K562 (cell line): ENCODE results near the gene B4GALNT2. TPM values are rescaled to one million over a fixed set of nuclear protein-coding genes. Genes with fewer than 3 reads are reported as not detected.

Source experiments
- ARHGAP35 ChIP-seq: fragments of 450-650 bp; IDR thresholded peaks from 2 replicates; pipeline ENCODE4 v1.6.1; 2018; ENCODE audit not compliant: partially characterized antibody
- CHD4 ChIP-seq: fragments of 200-600 bp; sonication (generic); IDR thresholded peaks from 3 replicates; pipeline ENCODE4 v1.6.1; 2012; ENCODE audit warnings: low read depth, mild to moderate bottlenecking, mixed read lengths, low read length, inconsistent platforms; ENCODE audit not compliant: insufficient read depth, insufficient replicate concordance, poor library complexity, severe bottlenecking
- FOSL1 ChIP-seq: fragments of 200-800 bp; sonication (Bioruptor generic); conservative IDR thresholded peaks from 2 replicates; pipeline ENCODE4 v1.6.1; 2016; ENCODE audit warnings: missing genetic modification characterization, missing compliant biosample characterization
- JUN ChIP-seq, 2 experiments: sonication (generic) in 1 of 2; formaldehyde crosslinking in 1 of 2; IDR thresholded peaks; 2 replicates each; pipeline versions ENCODE4 v1.6.1 to v1.8.0; 2012 to 2022; ENCODE audit warnings: borderline replicate concordance in 2 of 2, mild to moderate bottlenecking in 2 of 2, improper control_type of control experiment in 1 of 2, low read depth in 1 of 2, low read length in 1 of 2, missing genetic modification reagents in 1 of 2
- KHSRP ChIP-seq: fragments of 450-650 bp; IDR thresholded peaks from 2 replicates; pipeline ENCODE4 v1.6.1; 2017
- MEF2A ChIP-seq: IDR thresholded peaks from 2 replicates; pipeline ENCODE4 v1.6.1; 2011; ENCODE audit warnings: low read depth, mild to moderate bottlenecking, low read length, moderate library complexity; ENCODE audit not compliant: control insufficient read depth
- OTX1 ChIP-seq: fragments of 450-650 bp; formaldehyde crosslinking; IDR thresholded peaks from 2 replicates; pipeline ENCODE4 v1.4.0; 2022; ENCODE audit warnings: mild to moderate bottlenecking
- PHB2 ChIP-seq: fragments of 450-650 bp; IDR thresholded peaks from 2 replicates; pipeline ENCODE4 v1.6.1; 2017; ENCODE audit warnings: low read depth
- PHTF2 ChIP-seq: fragments of 250-450 bp; sonication (Bioruptor Pico); IDR thresholded peaks from 2 replicates; pipeline ENCODE4 v1.5.0; 2021; ENCODE audit warnings: mild to moderate bottlenecking
- PTTG1 ChIP-seq: fragments of 450-650 bp; IDR thresholded peaks from 2 replicates; pipeline ENCODE4 v1.6.1; 2016; ENCODE audit warnings: low read depth, mild to moderate bottlenecking, missing genetic modification characterization, missing compliant biosample characterization
- STAG1 ChIP-seq: sonication (generic); formaldehyde crosslinking; IDR thresholded peaks from 2 replicates; pipeline ENCODE4 v1.5.0; 2020; ENCODE audit warnings: missing genetic modification reagents, borderline replicate concordance
- ZBTB7A ChIP-seq: IDR thresholded peaks from 2 replicates; pipeline ENCODE4 v1.6.1; 2011; ENCODE audit warnings: low read depth, mild to moderate bottlenecking, low read length, moderate library complexity, borderline replicate concordance; ENCODE audit not compliant: control insufficient read depth
- ZNF140 ChIP-seq: fragments of 250-450 bp; sonication (Bioruptor Pico); IDR thresholded peaks from 2 replicates; pipeline ENCODE4 v1.8.0; 2021; ENCODE audit warnings: moderate library complexity, mild to moderate bottlenecking, inconsistent platforms
- ZNF639 ChIP-seq, 2 experiments: fragments of 200-800 bp in 1 of 2; sonication (Bioruptor generic) in 1 of 2; sonication (generic) in 1 of 2; formaldehyde crosslinking in 1 of 2; IDR thresholded peaks in 1 of 2; conservative IDR thresholded peaks in 1 of 2; 2 replicates each; pipeline versions ENCODE4 v1.5.0 to v1.6.1; 2016 to 2020; ENCODE audit warnings: missing compliant biosample characterization in 1 of 2, missing genetic modification characterization in 1 of 2, missing genetic modification reagents in 1 of 2
- polyA plus RNA-seq, 8 experiments: library from polyadenylated mRNA; depleted of rRNA in 4 of 8; stranded (reverse) in 5 of 8; unstranded in 3 of 8; fragments of >200 nt; fragmentation: Nextera tagmentation in 2 of 8; fragmentation: Illumina TruSeq in 1 of 8; extraction: Ambion mirVana in 2 of 8; extraction: Trizol in 1 of 8; gene quantifications; 2 replicates each; pipeline versions ENCODE4 v1.2.1 to v1.2.3, GENCODE V29; 2011 to 2014; ENCODE audit warnings: inconsistent platforms in 1 of 8, missing spikeins in 1 of 8
- total RNA-seq, 7 experiments: library from RNA; depleted of rRNA in 6 of 7; stranded (reverse); fragments of >200 nt in 6 of 7; fragmentation: Illumina TruSeq in 2 of 7; extraction: Trizol in 2 of 7; gene quantifications; 2 replicates each; pipeline versions ENCODE4 v1.2.1 to v1.2.3, GENCODE V29; 2011 to 2021; ENCODE audit warnings: low replicate concordance in 1 of 7
- TF ChIP-seq, protein P1 (sequence below): fragments of 450-650 bp; IDR thresholded peaks from 2 replicates; pipeline ENCODE4 v1.6.1; 2016; ENCODE audit warnings: low read depth, mild to moderate bottlenecking, moderate library complexity
- TF ChIP-seq, protein P2 (sequence below): fragments of 450-650 bp; IDR thresholded peaks from 2 replicates; pipeline ENCODE4 v1.6.1; 2018; ENCODE audit warnings: mild to moderate bottlenecking, low read depth; ENCODE audit not compliant: partially characterized antibody
- TF ChIP-seq, protein P3 (sequence below), 3 experiments: IDR thresholded peaks in 2 of 3; conservative IDR thresholded peaks in 1 of 3; 2 replicates each; pipeline ENCODE4 v1.5.1; 2011 to 2012; ENCODE audit warnings: low read length in 3 of 3, mild to moderate bottlenecking in 3 of 3, control low read depth in 2 of 3, improper control_type of control experiment in 1 of 3, inconsistent platforms in 1 of 3, low read depth in 1 of 3, mixed read lengths in 1 of 3, moderate library complexity in 1 of 3; ENCODE audit not compliant: insufficient read depth in 2 of 3
- TF ChIP-seq, protein P4 (sequence below): sonication (generic); formaldehyde crosslinking; IDR thresholded peaks from 2 replicates; pipeline ENCODE4 v1.8.0; 2023; ENCODE audit warnings: mild to moderate bottlenecking, missing genetic modification reagents

B4GALNT2 gene
- total and polyA plus RNA-seq, 9 of the 15 experiments (the other 6 are each of a cell fraction or from before 2014, with no cell fraction given): not detected

GRCh38 chr17:49218941-49219913, 86.7 kb downstream of the B4GALNT2 start (continued):
- TF ChIP-seq, protein P1, sequence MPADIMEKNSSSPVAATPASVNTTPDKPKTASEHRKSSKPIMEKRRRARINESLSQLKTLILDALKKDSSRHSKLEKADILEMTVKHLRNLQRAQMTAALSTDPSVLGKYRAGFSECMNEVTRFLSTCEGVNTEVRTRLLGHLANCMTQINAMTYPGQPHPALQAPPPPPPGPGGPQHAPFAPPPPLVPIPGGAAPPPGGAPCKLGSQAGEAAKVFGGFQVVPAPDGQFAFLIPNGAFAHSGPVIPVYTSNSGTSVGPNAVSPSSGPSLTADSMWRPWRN: no peak
- TF ChIP-seq ZNF140 (CRISPR knock-in tag): no peak
- TF ChIP-seq, protein P2, sequence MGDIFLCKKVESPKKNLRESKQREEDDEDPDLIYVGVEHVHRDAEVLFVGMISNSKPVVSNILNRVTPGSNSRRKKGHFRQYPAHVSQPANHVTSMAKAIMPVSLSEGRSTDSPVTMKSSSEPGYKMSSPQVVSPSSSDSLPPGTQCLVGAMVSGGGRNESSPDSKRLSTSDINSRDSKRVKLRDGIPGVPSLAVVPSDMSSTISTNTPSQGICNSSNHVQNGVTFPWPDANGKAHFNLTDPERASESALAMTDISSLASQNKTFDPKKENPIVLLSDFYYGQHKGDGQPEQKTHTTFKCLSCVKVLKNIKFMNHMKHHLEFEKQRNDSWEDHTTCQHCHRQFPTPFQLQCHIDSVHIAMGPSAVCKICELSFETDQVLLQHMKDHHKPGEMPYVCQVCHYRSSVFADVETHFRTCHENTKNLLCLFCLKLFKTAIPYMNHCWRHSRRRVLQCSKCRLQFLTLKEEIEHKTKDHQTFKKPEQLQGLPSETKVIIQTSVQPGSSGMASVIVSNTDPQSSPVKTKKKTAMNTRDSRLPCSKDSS: no peak
- TF ChIP-seq STAG1 (CRISPR knock-in tag): no peak
- TF ChIP-seq PTTG1 (tag): no peak
- no peak for TF ChIP-seq CHD4
- TF ChIP-seq ZBTB7A: peak; percentile 69; the same call in 1 of the 2 replicates
- TF ChIP-seq ARHGAP35: no peak
- no peak for TF ChIP-seq PHTF2
- no peak for TF ChIP-seq JUN (IDR thresholded peaks at IDR 0.05; ENCODE audit: borderline replicate concordance, low read depth, low read length)
- TF ChIP-seq JUN (CRISPR knock-in tag; IDR thresholded peaks at IDR 0.05; ENCODE audit: borderline replicate concordance): no peak
- TF ChIP-seq MEF2A: no peak
- no peak for TF ChIP-seq ZNF639 (CRISPR knock-in tag; conservative IDR thresholded peaks at IDR 0.05 in 1 of 2, IDR thresholded peaks at IDR 0.05 in 1 of 2)
- no peak for TF ChIP-seq OTX1 (CRISPR knock-in tag)
- TF ChIP-seq, protein P3, sequence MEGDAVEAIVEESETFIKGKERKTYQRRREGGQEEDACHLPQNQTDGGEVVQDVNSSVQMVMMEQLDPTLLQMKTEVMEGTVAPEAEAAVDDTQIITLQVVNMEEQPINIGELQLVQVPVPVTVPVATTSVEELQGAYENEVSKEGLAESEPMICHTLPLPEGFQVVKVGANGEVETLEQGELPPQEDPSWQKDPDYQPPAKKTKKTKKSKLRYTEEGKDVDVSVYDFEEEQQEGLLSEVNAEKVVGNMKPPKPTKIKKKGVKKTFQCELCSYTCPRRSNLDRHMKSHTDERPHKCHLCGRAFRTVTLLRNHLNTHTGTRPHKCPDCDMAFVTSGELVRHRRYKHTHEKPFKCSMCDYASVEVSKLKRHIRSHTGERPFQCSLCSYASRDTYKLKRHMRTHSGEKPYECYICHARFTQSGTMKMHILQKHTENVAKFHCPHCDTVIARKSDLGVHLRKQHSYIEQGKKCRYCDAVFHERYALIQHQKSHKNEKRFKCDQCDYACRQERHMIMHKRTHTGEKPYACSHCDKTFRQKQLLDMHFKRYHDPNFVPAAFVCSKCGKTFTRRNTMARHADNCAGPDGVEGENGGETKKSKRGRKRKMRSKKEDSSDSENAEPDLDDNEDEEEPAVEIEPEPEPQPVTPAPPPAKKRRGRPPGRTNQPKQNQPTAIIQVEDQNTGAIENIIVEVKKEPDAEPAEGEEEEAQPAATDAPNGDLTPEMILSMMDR (IDR thresholded peaks at IDR 0.05 in 2 of 3, conservative IDR thresholded peaks at IDR 0.05 in 1 of 3; ENCODE audit: insufficient read depth in 2 of 3, low read depth in 1 of 3, low read length in 3 of 3): peak in 2 of 3 experiments; percentile 45 to 60; a peak in 5 of 6 replicates
- no peak for TF ChIP-seq KHSRP
- TF ChIP-seq, protein P4, sequence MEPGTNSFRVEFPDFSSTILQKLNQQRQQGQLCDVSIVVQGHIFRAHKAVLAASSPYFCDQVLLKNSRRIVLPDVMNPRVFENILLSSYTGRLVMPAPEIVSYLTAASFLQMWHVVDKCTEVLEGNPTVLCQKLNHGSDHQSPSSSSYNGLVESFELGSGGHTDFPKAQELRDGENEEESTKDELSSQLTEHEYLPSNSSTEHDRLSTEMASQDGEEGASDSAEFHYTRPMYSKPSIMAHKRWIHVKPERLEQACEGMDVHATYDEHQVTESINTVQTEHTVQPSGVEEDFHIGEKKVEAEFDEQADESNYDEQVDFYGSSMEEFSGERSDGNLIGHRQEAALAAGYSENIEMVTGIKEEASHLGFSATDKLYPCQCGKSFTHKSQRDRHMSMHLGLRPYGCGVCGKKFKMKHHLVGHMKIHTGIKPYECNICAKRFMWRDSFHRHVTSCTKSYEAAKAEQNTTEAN (CRISPR knock-in tag): no peak
- no peak for TF ChIP-seq PHB2
- no peak for TF ChIP-seq FOSL1
